C4-2B (cell line): Measurements from ENCODE around the gene POPDC2.

Experiments
- CTCF ChIP-seq: fragments of 450-650 bp; conservative IDR thresholded peaks from 2 replicates; pipeline ENCODE4 v1.5.1; 2017; ENCODE audit warnings: mild to moderate bottlenecking
- ZFX ChIP-seq: fragments of 450-650 bp; IDR thresholded peaks from 2 replicates; pipeline ENCODE4 v1.6.1; 2017

DNA sequence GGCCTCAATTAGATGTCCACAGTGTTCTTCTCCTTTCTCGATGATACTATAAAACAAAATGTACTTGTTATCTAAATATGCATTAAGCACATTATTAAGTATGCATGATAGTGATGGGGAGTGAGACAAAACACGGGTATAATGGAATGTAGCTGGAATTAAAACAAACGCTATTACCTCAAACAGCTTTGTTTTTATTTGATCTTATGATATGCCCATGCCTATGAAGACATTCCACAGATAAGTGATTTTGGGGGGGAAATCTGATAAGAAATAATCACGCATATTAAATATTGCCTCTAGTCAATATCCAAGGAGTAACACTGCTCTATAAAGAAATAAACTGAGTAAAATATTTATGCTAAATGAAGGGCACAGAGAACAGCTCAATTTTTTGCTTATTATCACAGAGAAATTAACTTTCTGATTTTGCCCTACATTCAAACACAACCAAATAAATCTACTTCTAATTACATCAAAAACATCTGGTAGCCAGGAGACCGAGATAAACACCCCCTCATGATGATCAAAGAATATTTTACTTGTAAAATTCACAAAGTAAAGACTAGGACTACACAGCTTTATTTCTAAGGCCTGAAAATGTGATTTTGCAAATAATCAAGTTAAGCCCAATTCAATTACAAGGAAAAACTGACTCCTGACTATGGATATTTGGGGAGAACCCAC, 14.9 kb upstream of the POPDC2 start:
- TF ChIP-seq ZFX (no peak), CTCF (no peak)
